Tibial nerve (tissue), 4 donors: Measurements from ENCODE around the gene GPR146. TPM values are rescaled to one million over a fixed set of nuclear protein-coding genes. Genes with fewer than 3 reads are reported as not detected.
A peak's percentile ranks its signal among the peaks of the same experiment; 100 is the strongest.

Experiments used
- DNase-seq, 2 donors: peaks; one replicate each; pipeline ENCODE4 v3.0.0-alpha.2; 2019; ENCODE audit warnings: low spot score in 2 of 2
- H3K27ac ChIP-seq, 4 donors: fragments of 200-600 bp; sonication (generic) in 3 of 4; one replicate each; pipeline ENCODE4 v1.5.1; 2017 to 2019; ENCODE audit warnings: mild to moderate bottlenecking in 1 of 4
- H3K27me3 ChIP-seq, 2 donors: fragments of 200-600 bp; sonication (generic) in 1 of 2; one replicate each; pipeline versions ENCODE4 v1.5.1 to v1.6.0; 2017 to 2019
- H3K36me3 ChIP-seq, 3 donors: fragments of 200-600 bp; sonication (generic); one replicate each; pipeline ENCODE4 v1.5.1; 2018 to 2019
- H3K4me1 ChIP-seq, 4 donors: fragments of 200-600 bp; sonication (generic) in 3 of 4; one replicate each; pipeline ENCODE4 v1.5.1; 2017 to 2019
- H3K4me3 ChIP-seq, 4 donors: fragments of 200-600 bp; sonication (generic) in 3 of 4; one replicate each; pipeline ENCODE4 v1.5.1; 2017 to 2019; ENCODE audit warnings: mild to moderate bottlenecking in 1 of 4, moderate library complexity in 1 of 4
- H3K9me3 ChIP-seq, 4 donors: fragments of 200-600 bp; sonication (generic) in 3 of 4; one replicate each; pipeline ENCODE4 v1.5.1; 2017 to 2019
- CTCF ChIP-seq, 5 experiments: fragments of 200-600 bp in 3 of 5; fragments of 450-650 bp in 2 of 5; sonication (generic) in 3 of 5; IDR thresholded peaks; one replicate each; pipeline ENCODE4 v1.5.1; 2016 to 2019; ENCODE audit warnings: antibody characterized with exemption in 5 of 5, mild to moderate bottlenecking in 3 of 5, moderate library complexity in 2 of 5
- EP300 ChIP-seq, 2 donors: sonication (generic); formaldehyde crosslinking; IDR thresholded peaks; one replicate each; pipeline ENCODE4 v1.6.1; 2017; ENCODE audit warnings: antibody characterized with exemption in 2 of 2, mild to moderate bottlenecking in 1 of 2
- POLR2A ChIP-seq, 2 donors: fragments of 450-650 bp; IDR thresholded peaks; one replicate each; pipeline ENCODE4 v1.6.1; 2017; ENCODE audit warnings: antibody characterized with exemption in 2 of 2, mild to moderate bottlenecking in 2 of 2, moderate library complexity in 2 of 2
- WGBS, 2 donors: methylation state at CpG; one replicate each; pipeline ENCODE4 v1.1.5; 2018; 5-methylcytosine and 5-hydroxymethylcytosine counted together
- total RNA-seq, 4 donors: library from RNA; depleted of rRNA; stranded (reverse); fragments of >200 nt; gene quantifications; one replicate each; pipeline ENCODE4 v1.1.0, GENCODE V29; 2016

The GPR146 gene
- total RNA-seq, 4 donors from 2014 or later = 27.8 to 91.8 (median 59.1) TPM

- peaks cover 0 to 98% (median 50%) of the 10 kb centered on the region in 4 donors for H3K4me1 ChIP-seq
- H3K9me3 ChIP-seq = no peaks in the 10 kb centered on the region
- H3K27me3 ChIP-seq = no peaks in the 10 kb centered on the region
- H3K4me3 ChIP-seq = peak overlapping the region in 3 of 4 donors; percentile 30 to 58 (median 40)
- peak overlapping the region; percentile 75 to 96 (median 86) for H3K27ac ChIP-seq
- no peak for DNase-seq
- peaks cover 0 to 18% (median 2%) of the 10 kb centered on the region in 3 donors for H3K36me3 ChIP-seq
- TF ChIP-seq POLR2A (IDR thresholded peaks at IDR 0.05) (no peak), EP300 (IDR thresholded peaks at IDR 0.05) (peak; percentile 39 to 81)
- WGBS, 2 donors = 25 to 58% methylated on average over 19 to 21 of the region's 25 CpGs
These were observed 10.1 kb downstream of the GPR146 start for GRCh38 chr7:1054438-1054837.

GRCh38 chr7:1054861-1055450 is 10.6 kb downstream of the GPR146 start:
- peak in 1 of 2 donors; percentile 66 for DNase-seq
- peak overlapping the region; percentile 30 to 58 (median 36) for H3K4me3 ChIP-seq
- H3K27ac ChIP-seq = peak overlapping the region; percentile 75 to 96 (median 86)
- H3K27me3 ChIP-seq = no peaks in the 10 kb centered on the region
- WGBS, 2 donors = 11 to 23% methylated on average over 24 to 26 of the region's 32 CpGs
- no peaks in the 10 kb centered on the region for H3K9me3 ChIP-seq
- TF ChIP-seq CTCF (IDR thresholded peaks at IDR 0.05) = no peak
- peak; percentile 60 to 92 for TF ChIP-seq EP300 (IDR thresholded peaks at IDR 0.05)
- peak in 1 of 2 donors; percentile 49 for TF ChIP-seq POLR2A (IDR thresholded peaks at IDR 0.05)
- H3K4me1 ChIP-seq = peaks cover 0 to 94% (median 50%) of the 10 kb centered on the region in 4 donors
- peaks cover 0 to 18% (median 2%) of the 10 kb centered on the region in 3 donors for H3K36me3 ChIP-seq

GRCh38 chr7:1055491-1055955 is 11.2 kb downstream of the GPR146 start:
- WGBS, 2 donors = 35 to 45% methylated on average over 13 to 14 of the region's 15 CpGs
- Histone ChIP-seq H3K27ac (peak overlapping the region; percentile 75 to 96 (median 86)), H3K27me3 (no peaks in the 10 kb centered on the region), H3K9me3 (no peaks in the 10 kb centered on the region), H3K4me1 (peaks cover 0 to 94% (median 55%) of the 10 kb centered on the region in 4 donors), H3K36me3 (peaks cover 0 to 18% (median 2%) of the 10 kb centered on the region in 3 donors), H3K4me3 (peak overlapping the region; percentile 30 to 58 (median 36))
- DNase-seq = no peak
- no peak for TF ChIP-seq EP300 (IDR thresholded peaks at IDR 0.05)
- no peak for TF ChIP-seq POLR2A (IDR thresholded peaks at IDR 0.05)
- no peak for TF ChIP-seq CTCF (IDR thresholded peaks at IDR 0.05)

DNA sequence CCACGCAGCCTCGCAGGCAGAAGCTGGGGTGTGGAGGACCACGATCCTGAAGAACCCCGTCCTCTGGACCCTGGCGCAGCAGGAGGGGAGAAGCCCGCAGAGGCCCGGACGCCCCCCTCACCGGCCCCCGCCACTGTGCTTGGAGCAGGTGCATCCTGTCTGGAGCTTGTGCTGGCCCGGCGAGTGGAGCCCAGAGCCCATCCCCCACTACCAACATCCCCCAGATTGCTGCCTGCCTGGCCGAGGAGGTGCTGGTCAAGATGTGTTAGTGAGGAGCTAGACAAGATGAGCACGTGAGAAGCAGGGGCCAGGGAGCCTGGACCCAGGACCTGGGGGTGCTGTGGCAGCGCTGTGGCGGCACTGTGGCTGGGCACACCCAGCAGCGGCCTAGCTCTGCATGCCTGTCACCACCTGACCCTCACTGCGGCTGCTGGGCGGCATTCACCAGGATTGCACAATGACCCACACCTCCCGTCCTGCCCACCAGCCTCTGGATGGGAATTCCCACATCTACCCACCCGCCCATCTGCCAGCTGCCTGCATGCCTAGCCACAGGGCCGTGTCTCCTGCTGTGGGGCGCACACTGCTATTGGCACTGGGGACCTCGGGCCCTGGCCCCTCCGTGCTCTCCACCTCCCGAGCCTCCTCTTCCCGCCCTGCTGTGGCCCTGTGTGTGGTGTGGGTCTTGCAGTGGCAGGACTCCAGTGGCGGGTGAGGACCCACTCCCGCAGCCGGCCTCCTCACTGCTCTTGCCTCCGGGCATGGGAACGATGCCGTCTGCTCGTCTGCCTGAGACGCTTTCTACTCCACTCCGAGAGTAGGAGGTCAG is 11.8 kb downstream of the GPR146 start:
- Histone ChIP-seq H3K4me3 (peak overlapping the region; percentile 30 to 58 (median 36)), H3K4me1 (peaks cover 0 to 94% (median 60%) of the 10 kb centered on the region in 4 donors), H3K36me3 (peaks cover 0 to 18% (median 2%) of the 10 kb centered on the region in 3 donors), H3K27me3 (no peaks in the 10 kb centered on the region), H3K27ac (peak overlapping the region; percentile 75 to 96 (median 86)), H3K9me3 (no peaks in the 10 kb centered on the region)
- WGBS, 2 donors = 62 to 65% methylated on average over 26 to 34 of the region's 36 CpGs
- TF ChIP-seq EP300 (IDR thresholded peaks at IDR 0.05) (peak in 1 of 2 donors; percentile 57), POLR2A (IDR thresholded peaks at IDR 0.05) (no peak)
- no peak for DNase-seq

DNA sequence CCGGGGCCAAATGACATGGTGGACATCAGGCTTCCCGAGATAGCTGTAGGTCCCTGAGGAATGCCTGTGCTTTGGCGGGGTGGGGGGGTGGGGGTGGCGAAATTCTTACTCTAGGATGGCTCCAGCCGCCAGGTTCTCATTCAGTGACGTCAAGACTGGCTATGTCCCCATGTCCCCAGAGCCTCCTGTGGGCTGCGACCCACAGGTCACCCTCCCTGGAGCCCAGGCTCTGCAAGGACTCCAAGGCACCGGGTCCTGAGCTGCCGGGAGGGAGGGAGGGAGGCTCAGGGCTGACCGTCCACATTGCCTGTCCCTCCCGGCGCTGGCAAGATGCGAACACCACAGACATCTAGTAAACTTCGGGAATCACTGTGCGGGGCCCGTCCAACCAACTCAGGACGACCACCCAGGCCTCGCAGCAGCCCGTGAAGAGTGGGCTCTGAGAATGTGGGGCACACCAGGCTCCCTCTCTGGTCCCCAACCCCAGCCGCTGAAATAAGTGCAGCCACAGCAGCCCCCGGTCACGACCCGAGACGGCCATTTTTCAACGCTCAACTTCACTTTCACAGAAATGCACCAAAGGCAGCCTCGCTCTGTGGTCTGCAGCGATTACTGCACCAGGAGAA is 12.6 kb downstream of the GPR146 start:
- peaks cover 0 to 18% (median 2%) of the 10 kb centered on the region in 3 donors for H3K36me3 ChIP-seq
- H3K27ac ChIP-seq = peak overlapping the region; percentile 75 to 96 (median 86)
- H3K4me3 ChIP-seq = no peak overlapping the region
- H3K9me3 ChIP-seq = no peaks in the 10 kb centered on the region
- peaks cover 0 to 89% (median 55%) of the 10 kb centered on the region in 4 donors for H3K4me1 ChIP-seq
- TF ChIP-seq EP300 (IDR thresholded peaks at IDR 0.05) = no peak
- WGBS, 2 donors = 81 to 89% methylated on average over 20 to 24 of the region's 27 CpGs
- no peaks in the 10 kb centered on the region for H3K27me3 ChIP-seq
- DNase-seq = no peak
